ENCODE measurements around the gene OBP2A. TPM values are rescaled to one million over a fixed set of nuclear protein-coding genes. Genes with fewer than 3 reads are reported as not detected.

The OBP2A gene
- total RNA-seq, 1 experiment from 2014 or later = not detected

DNA sequence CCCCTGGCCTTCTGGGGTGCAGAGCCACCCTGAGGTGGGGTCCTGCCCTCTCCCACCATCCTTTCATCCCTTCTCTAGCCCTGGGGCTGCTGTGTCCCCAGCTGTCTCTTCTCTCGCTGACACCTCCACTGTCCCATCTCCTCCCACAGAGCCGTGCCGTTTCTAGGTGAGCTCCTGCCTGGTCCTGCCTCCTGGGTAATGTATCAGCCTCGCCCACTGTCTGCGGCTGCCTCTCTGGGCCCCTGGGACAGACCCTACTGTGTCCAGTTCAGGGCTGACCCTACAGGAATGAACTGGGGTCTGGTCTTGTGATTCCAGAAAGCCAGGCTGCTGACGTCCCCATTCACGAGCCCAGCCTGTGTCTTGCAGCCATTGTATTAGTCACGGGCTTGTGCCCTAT is 19.7 kb downstream of the OBP2A start:
- Histone ChIP-seq H3K36me3 (replicated peaks; ENCODE audit: control insufficient read depth, insufficient read depth, low read length) (no peaks in the 10 kb centered on the region), H3K27me3 (ENCODE audit: control insufficient read depth, insufficient read depth, low read length) (no peaks in the 10 kb centered on the region), H3K4me3 (ENCODE audit: insufficient read depth, low read depth, low read length) (no peak overlapping the region)
- DNase-seq = no peak

DNA sequence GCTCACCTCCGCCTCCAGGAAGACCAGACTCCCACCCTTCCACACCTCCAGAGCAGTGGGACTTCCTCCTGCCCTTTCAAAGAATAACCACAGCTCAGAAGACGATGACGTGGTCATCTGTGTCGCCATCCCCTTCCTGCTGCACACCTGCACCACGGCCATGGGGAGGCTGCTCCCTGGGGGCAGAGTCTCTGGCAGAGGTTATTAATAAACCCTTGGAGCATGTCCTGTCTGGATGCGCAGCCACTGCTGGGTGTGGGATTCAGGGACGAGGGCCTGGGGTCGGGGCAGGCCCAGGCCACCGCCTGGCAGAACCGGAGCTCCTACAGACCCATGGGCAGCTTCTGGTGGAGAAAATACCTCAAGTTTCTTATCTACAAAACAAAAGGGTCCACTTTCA is 20.6 kb downstream of the OBP2A start:
- DNase-seq = no peak
- Histone ChIP-seq H3K4me3 (ENCODE audit: insufficient read depth, low read depth, low read length) (no peak overlapping the region), H3K36me3 (replicated peaks; ENCODE audit: control insufficient read depth, insufficient read depth, low read length) (no peaks in the 10 kb centered on the region), H3K27me3 (ENCODE audit: control insufficient read depth, insufficient read depth, low read length) (no peaks in the 10 kb centered on the region)

DNA sequence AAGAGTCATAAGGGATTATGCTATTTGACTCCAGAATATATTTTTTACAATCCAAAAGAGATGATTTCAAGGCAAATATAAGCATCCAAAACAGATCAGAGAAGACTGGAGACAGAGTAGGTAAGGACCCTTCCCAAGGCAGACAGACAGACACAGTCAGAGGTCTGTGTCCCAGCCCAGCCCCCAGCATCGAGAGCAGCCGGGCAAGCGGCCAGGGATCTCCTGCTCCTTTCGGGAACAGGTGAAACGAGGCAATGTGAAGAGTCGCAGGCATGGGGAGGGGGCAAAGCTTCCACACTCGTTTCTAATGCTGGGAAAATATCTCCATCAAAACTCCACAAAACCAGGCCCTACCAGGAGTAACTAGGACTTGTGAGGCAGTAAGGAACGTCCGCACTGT is 21.4 kb downstream of the OBP2A start:
- H3K27me3 ChIP-seq (ENCODE audit: control insufficient read depth, insufficient read depth, low read length) = no peaks in the 10 kb centered on the region
- peak; percentile 43 for DNase-seq
- no peaks in the 10 kb centered on the region for H3K36me3 ChIP-seq (replicated peaks; ENCODE audit: control insufficient read depth, insufficient read depth, low read length)
- H3K4me3 ChIP-seq (ENCODE audit: insufficient read depth, low read depth, low read length) = no peak overlapping the region

DNA sequence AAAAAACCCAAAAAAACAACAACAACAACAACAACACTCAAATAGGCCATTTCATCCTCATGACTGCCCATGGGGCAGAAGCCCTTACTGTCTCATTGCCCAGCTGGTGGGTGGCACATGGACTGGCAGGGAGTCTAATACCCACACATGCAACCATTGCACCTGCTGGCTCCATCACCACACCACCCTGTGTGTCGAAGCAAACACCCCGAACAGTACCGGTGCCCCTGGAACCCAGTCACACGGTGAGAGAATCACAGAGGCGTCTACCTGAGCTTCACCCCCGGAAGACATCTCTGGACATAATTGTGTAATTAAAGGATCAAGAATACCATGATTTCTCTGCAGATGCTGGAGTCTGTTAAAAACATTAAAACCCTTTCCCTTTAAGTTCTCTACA is 22.1 kb downstream of the OBP2A start:
- no peak overlapping the region for H3K4me3 ChIP-seq (ENCODE audit: insufficient read depth, low read depth, low read length)
- no peak for DNase-seq
- H3K36me3 ChIP-seq (replicated peaks; ENCODE audit: control insufficient read depth, insufficient read depth, low read length) = no peaks in the 10 kb centered on the region
- no peaks in the 10 kb centered on the region for H3K27me3 ChIP-seq (ENCODE audit: control insufficient read depth, insufficient read depth, low read length)

DNA sequence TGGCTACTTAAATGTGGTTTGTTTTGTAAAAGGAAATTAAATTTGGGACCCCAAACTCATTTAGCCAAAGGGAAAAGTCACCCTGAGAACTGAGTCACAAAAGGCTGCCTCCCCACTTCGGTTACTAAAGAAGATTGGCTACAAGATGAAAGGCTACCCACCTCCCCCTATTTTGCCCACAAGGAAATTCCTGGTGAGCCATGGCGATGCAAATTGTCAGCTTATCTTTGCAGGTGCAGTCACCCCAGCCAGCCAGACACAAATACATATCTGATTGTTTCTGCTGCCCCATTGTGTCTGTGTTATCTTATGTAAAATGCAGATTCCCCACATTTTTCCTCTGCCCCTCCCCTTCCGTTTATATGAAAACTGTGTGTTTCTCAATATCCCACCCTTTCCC is 24.5 kb downstream of the OBP2A start:
- H3K36me3 ChIP-seq (replicated peaks; ENCODE audit: control insufficient read depth, insufficient read depth, low read length) = no peaks in the 10 kb centered on the region
- DNase-seq = no peak
- H3K27me3 ChIP-seq (ENCODE audit: control insufficient read depth, insufficient read depth, low read length) = no peaks in the 10 kb centered on the region
- H3K4me3 ChIP-seq (ENCODE audit: insufficient read depth, low read depth, low read length) = no peak overlapping the region

DNA sequence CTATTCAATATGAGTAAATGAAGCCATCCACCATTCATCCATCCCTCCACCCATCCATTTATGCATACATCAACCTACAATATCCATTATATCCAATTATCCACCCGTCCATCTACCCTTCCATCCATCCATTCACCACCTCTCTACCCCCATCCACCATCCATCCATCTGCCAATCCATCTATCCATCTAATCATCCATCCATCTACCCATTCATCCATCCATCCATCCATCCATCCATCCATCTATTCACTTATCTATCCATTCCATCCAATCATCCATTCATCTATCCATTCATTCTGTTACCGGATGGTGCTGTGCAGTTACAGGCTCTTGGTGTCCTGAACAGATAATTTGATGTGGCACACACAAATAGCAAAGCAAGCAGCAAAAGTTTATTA is 26.3 kb downstream of the OBP2A start:
- no peaks in the 10 kb centered on the region for H3K27me3 ChIP-seq (ENCODE audit: control insufficient read depth, insufficient read depth, low read length)
- DNase-seq = no peak
- no peaks in the 10 kb centered on the region for H3K36me3 ChIP-seq (replicated peaks; ENCODE audit: control insufficient read depth, insufficient read depth, low read length)
- H3K4me3 ChIP-seq (ENCODE audit: insufficient read depth, low read depth, low read length) = no peak overlapping the region

DNA sequence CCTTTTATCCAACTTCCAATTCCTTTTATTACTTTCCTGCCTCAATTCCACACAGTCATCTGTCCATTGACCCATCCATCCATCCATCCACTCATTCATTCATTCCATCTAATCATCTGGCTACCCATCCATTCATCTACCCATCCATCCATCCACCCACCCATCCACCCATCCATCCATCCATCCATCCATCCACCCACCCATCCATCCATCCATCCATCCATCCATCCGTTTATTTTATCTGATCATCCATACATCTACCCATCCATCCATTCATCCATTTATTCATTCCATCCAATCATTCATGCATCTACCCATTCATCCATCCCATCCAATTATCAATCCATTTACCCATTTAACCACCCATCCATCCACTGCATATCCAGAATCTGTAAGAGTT is 27.2 kb downstream of the OBP2A start:
- DNase-seq = no peak
- no peak overlapping the region for H3K4me3 ChIP-seq (ENCODE audit: insufficient read depth, low read depth, low read length)
- H3K27me3 ChIP-seq (ENCODE audit: control insufficient read depth, insufficient read depth, low read length) = no peaks in the 10 kb centered on the region
- H3K36me3 ChIP-seq (replicated peaks; ENCODE audit: control insufficient read depth, insufficient read depth, low read length) = no peaks in the 10 kb centered on the region

DNA sequence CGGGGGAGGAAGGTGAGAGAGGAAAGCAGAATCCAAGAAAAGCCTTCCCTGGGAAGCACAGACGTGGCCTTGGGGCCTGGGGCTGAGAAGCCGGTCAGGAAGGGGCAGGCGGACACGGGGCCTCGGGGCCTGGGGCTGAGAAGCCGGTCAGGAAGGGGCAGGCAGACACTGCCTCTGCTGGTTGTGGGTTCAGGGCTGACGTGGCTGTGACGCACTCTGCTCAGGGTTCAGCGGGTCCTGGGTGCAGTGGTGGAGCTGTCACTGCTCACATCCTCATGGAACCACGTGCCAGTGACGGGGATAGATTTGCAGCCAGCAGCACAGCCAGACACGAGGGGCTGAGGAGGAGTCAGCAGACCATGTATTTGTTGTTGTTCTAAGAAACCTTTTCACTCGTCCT is 28.4 kb downstream of the OBP2A start:
- no peaks in the 10 kb centered on the region for H3K36me3 ChIP-seq (replicated peaks; ENCODE audit: control insufficient read depth, insufficient read depth, low read length)
- no peak overlapping the region for H3K4me3 ChIP-seq (ENCODE audit: insufficient read depth, low read depth, low read length)
- peak; percentile 40 for DNase-seq
- no peaks in the 10 kb centered on the region for H3K27me3 ChIP-seq (ENCODE audit: control insufficient read depth, insufficient read depth, low read length)

DNA sequence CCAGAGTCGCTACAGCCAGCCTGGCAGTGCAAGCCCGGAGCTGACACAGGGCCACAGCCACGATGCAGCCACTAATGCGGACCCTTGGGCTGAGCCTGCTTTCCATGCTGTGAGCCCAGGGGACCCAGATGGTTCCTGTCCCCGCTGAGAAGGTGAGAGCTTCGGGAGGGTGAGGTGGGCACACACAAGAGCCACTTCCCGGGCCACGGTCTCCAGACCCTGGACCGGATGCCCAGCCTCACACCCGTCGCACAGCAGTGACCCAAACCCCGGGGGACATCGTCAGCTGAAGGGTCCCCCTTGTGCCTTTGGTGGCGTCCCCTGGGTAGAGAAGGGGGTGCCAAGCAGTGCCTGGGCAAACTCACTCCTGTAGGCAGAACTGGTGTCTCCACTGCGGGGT is 29.0 kb downstream of the OBP2A start:
- Histone ChIP-seq H3K27me3 (ENCODE audit: control insufficient read depth, insufficient read depth, low read length) (no peaks in the 10 kb centered on the region), H3K36me3 (replicated peaks; ENCODE audit: control insufficient read depth, insufficient read depth, low read length) (no peaks in the 10 kb centered on the region), H3K4me3 (ENCODE audit: insufficient read depth, low read depth, low read length) (no peak overlapping the region)
- no peak for DNase-seq

DNA sequence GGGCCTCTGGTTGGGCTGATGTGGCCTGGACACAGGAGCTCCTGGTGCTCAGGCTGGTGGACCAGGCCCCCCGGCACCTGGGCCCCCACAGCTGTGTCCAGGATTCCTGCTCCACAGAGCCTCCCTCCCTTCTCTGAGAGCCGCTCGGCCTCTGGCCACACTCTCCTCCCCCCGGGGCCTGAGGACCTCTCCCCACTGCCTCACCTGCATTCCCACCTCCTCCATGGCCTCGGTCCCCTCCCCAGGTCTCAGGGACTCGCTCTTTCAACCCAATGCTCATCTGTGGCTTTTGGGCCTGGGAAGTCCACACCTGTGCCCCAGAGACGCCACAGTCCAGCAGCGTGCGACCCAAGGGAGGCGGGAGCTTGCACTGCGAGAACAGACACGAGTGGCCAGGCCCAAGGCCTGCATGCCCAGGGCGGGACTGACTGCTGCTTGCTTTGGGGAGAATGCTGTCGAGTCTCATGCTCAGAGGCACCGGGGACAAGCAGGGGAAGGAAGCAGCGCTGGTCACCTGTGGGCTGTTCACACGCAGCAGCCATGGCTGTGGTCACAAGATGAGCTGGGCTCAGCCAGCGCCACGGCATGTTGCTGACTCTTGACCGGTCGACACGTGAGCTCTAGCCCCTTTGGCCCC is 30.2 kb downstream of the OBP2A start:
- no peaks in the 10 kb centered on the region for H3K36me3 ChIP-seq (replicated peaks; ENCODE audit: control insufficient read depth, insufficient read depth, low read length)
- no peak overlapping the region for H3K4me3 ChIP-seq (ENCODE audit: insufficient read depth, low read depth, low read length)
- DNase-seq = peak; percentile 49
- H3K27me3 ChIP-seq (ENCODE audit: control insufficient read depth, insufficient read depth, low read length) = no peaks in the 10 kb centered on the region

DNA sequence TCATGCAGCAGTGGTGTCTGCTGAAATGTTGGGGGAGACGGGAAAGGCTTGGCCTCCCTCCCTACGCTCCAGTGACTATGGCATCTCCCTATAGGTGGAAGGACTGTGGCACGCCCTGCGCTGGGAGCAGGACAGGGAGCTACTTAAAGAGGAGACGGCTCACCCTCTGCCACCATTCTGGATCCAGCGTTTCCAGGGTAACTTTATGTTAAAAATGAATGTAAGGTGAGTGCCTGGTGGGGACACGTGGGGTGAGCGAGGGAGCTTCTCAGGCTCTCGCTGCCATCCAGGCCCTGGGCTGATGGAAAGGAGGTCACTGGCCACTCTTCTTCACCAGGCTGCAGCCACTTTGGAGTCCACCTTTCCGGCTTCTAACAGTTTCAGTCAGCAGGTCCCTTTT is 31.3 kb downstream of the OBP2A start:
- Histone ChIP-seq H3K27me3 (ENCODE audit: control insufficient read depth, insufficient read depth, low read length) (no peaks in the 10 kb centered on the region), H3K4me3 (ENCODE audit: insufficient read depth, low read depth, low read length) (no peak overlapping the region), H3K36me3 (replicated peaks; ENCODE audit: control insufficient read depth, insufficient read depth, low read length) (no peaks in the 10 kb centered on the region)
- DNase-seq = no peak

DNA sequence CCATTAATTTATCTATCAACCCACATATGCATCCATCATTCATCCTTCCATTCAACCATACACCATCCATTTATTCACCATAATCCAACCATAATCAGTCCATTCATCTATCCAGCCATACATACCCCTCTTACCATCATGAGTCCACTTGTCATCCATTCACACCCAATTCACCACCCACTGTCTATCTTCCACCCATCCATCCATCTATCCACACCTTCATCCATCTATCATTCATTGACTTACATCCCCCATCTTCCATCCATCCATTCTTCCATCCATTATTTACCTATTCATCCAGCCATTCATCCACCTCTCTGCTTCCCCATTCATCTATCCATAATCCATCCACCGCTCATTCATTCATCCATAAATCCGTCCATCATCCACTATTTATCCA is 33.4 kb downstream of the OBP2A start:
- H3K36me3 ChIP-seq (replicated peaks; ENCODE audit: control insufficient read depth, insufficient read depth, low read length) = no peaks in the 10 kb centered on the region
- DNase-seq = no peak
- H3K27me3 ChIP-seq (ENCODE audit: control insufficient read depth, insufficient read depth, low read length) = no peaks in the 10 kb centered on the region
- H3K4me3 ChIP-seq (ENCODE audit: insufficient read depth, low read depth, low read length) = no peak overlapping the region

DNA sequence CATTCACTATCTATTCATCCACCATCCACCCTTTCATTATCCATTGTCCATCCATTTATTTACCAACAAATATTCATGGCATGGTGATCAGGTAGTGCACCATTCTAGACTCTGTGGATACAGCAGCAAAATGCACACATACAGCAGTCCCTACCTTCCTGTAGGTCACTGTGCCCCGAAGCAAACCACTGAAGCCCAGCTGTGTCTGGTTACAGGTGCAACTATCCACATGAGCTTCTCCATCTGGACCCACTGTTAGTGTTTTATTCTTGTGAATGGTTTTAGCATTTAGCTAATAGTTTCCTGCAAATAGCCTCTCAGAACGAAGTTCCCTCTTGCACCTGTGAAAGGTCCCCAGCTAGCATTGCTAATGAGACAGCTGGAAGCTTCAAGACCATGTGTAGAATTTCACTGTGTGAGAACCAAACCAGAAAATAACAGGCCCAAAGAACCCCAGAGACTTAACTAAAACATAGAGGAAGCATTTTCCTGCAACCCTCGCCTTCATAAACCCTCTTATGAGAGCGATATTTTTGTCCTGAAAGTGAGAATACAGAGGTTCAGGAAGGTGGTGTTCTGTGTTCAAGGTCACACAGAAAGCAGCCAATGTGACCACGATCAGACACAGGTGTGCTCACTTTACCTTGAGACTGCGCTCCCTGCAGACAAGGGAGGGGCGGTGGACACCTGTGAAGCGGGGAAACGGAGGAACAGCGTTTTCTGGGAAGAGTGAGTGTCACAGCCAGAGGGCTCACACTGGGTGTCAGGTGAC is 34.1 kb downstream of the OBP2A start:
- DNase-seq = no peak
- Histone ChIP-seq H3K27me3 (ENCODE audit: control insufficient read depth, insufficient read depth, low read length) (no peaks in the 10 kb centered on the region), H3K36me3 (replicated peaks; ENCODE audit: control insufficient read depth, insufficient read depth, low read length) (no peaks in the 10 kb centered on the region), H3K4me3 (ENCODE audit: insufficient read depth, low read depth, low read length) (no peak overlapping the region)

DNA sequence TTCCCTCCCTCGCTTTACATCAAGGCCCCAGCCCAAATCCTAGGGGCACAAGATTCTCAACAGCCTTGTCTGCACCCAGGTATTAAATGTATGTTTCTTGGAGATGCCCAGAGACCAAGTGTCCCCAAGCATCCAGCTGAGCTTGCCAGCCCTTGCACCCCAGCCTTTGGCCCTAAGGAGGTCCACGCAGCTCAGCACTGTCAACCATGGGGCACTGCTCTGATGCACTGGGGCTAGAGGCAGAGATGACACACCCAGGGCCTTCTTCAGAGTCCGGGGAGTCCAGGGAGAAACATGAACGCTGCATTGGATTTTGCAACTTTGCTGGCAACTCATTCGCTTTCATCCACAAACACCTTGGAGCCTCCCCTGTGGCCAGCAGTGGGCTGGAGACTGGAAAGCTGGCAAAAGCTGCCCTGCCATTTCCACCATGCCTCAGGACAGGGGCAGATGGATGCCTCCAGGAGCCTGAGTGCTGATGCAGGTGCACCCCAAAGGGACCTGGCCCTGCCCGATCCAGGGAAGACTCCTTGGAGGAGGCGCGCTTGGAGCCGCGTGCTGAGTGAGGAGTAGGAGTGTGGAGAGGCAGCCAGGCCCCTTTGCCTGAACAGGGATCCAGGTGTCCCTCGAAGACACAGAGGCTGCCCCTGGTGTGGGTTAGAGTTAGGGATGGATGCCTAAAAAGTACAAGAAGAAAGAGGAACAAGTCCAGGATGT is 34.9 kb downstream of the OBP2A start:
- no peaks in the 10 kb centered on the region for H3K36me3 ChIP-seq (replicated peaks; ENCODE audit: control insufficient read depth, insufficient read depth, low read length)
- no peak overlapping the region for H3K4me3 ChIP-seq (ENCODE audit: insufficient read depth, low read depth, low read length)
- H3K27me3 ChIP-seq (ENCODE audit: control insufficient read depth, insufficient read depth, low read length) = no peaks in the 10 kb centered on the region
- DNase-seq = no peak

All from H7 (cell line).